Astrocyte (in vitro differentiated cells and primary cell): Measurements from ENCODE around the gene DEDD2. TPM values are rescaled to one million over a fixed set of nuclear protein-coding genes. Genes with fewer than 3 reads are reported as not detected.

Experiments used
- DNase-seq: peaks from one replicate; pipeline ENCODE4 v3.0.0-alpha.2; 2010; ENCODE audit warnings: low read depth
- FAIRE-seq: peaks from 2 replicates; lab custom pipeline; 2011; peaks lifted over from hg19 to GRCh38; lab: Jason Lieb, UNC
- H2AFZ ChIP-seq: 2 replicates; pipeline ENCODE4 v1.6.0; 2012; ENCODE audit warnings: low read depth, low read length, inconsistent platforms
- H3K27ac ChIP-seq: 2 replicates; pipeline ENCODE4 v1.5.1; 2011; ENCODE audit warnings: low read depth, low read length, inconsistent platforms
- H3K27me3 ChIP-seq: 2 replicates; pipeline ENCODE4 v1.6.0; 2011; ENCODE audit warnings: low read length, inconsistent platforms; ENCODE audit not compliant: insufficient read depth
- H3K36me3 ChIP-seq: 2 replicates; pipeline ENCODE4 v1.5.1; 2011; ENCODE audit warnings: low read length, inconsistent platforms; ENCODE audit not compliant: insufficient read depth
- H3K4me1 ChIP-seq: 2 replicates; pipeline ENCODE4 v1.5.1; 2011; ENCODE audit warnings: low read length, inconsistent platforms; ENCODE audit not compliant: insufficient read depth
- H3K4me2 ChIP-seq: 2 replicates; pipeline ENCODE4 v1.6.0; 2012; ENCODE audit warnings: low read length, inconsistent platforms
- H3K4me3 ChIP-seq: 2 replicates; pipeline ENCODE4 v1.5.1; 2011; ENCODE audit warnings: low read depth, mild to moderate bottlenecking, low read length, inconsistent platforms; ENCODE audit not compliant: insufficient read depth
- H3K79me2 ChIP-seq: 2 replicates; pipeline ENCODE4 v1.6.0; 2012; ENCODE audit warnings: mild to moderate bottlenecking, low read length, inconsistent platforms; ENCODE audit not compliant: insufficient read depth
- H3K9ac ChIP-seq: 2 replicates; pipeline ENCODE4 v1.6.0; 2012; ENCODE audit warnings: mild to moderate bottlenecking, low read length, inconsistent platforms
- H3K9me3 ChIP-seq: 2 replicates; pipeline ENCODE4 v1.5.1; 2012; ENCODE audit warnings: low read depth, mild to moderate bottlenecking, low read length, inconsistent platforms; ENCODE audit not compliant: insufficient read depth
- H4K20me1 ChIP-seq: 2 replicates; pipeline ENCODE4 v1.6.0; 2012; ENCODE audit warnings: low read length, inconsistent platforms; ENCODE audit not compliant: insufficient read depth
- H3K27ac Mint-ChIP-seq: one replicate; pipeline ENCODE4 v1.8.0; 2021; ENCODE audit warnings: mild to moderate bottlenecking, mixed read lengths; ENCODE audit not compliant: unreplicated experiment
- H3K27me3 Mint-ChIP-seq: one replicate; pipeline ENCODE4 v1.8.0; 2021; ENCODE audit warnings: low read depth, mixed read lengths; ENCODE audit not compliant: unreplicated experiment
- H3K36me3 Mint-ChIP-seq: one replicate; pipeline ENCODE4 v1.8.0; 2021; ENCODE audit warnings: low read depth, mixed read lengths; ENCODE audit not compliant: unreplicated experiment
- H3K4me1 Mint-ChIP-seq: one replicate; pipeline ENCODE4 v1.8.0; 2021; ENCODE audit warnings: low read depth, mixed read lengths; ENCODE audit not compliant: unreplicated experiment
- H3K4me3 Mint-ChIP-seq: one replicate; pipeline ENCODE4 v1.8.0; 2021; ENCODE audit warnings: mild to moderate bottlenecking, moderate library complexity, mixed read lengths; ENCODE audit not compliant: unreplicated experiment
- H3K9me3 Mint-ChIP-seq: one replicate; pipeline ENCODE4 v1.8.0; 2021; ENCODE audit warnings: mild to moderate bottlenecking, mixed read lengths; ENCODE audit not compliant: unreplicated experiment
- CTCF ChIP-seq: IDR thresholded peaks from 2 replicates; pipeline ENCODE4 v1.5.1; 2011; ENCODE audit warnings: low read depth, mild to moderate bottlenecking, inconsistent platforms, low read length, moderate library complexity; ENCODE audit not compliant: insufficient read depth
- EZH2 ChIP-seq: IDR thresholded peaks from 2 replicates; pipeline ENCODE4 v1.6.1; 2012; ENCODE audit warnings: mild to moderate bottlenecking, low read length, inconsistent platforms; ENCODE audit not compliant: insufficient read depth
- total RNA-seq: library from RNA; stranded (reverse); gene quantifications from 2 replicates; pipeline ENCODE4 v1.2.1, GENCODE V29; 2021

Gene DEDD2
- total RNA-seq, 1 donor from 2014 or later, result 26.1 TPM

GRCh38 chr19:42251572-42252358 lies 34.3 kb upstream of the DEDD2 start:
- H3K79me2 ChIP-seq, result peaks cover 67% of the 10 kb centered on the region
- H3K9ac ChIP-seq, result peak overlapping the region; percentile 92

GRCh38 chr19:42250666-42251531 lies 33.4 kb upstream of the DEDD2 start:
- H3K27me3 Mint-ChIP-seq, result no peaks in the 10 kb centered on the region
- H3K27ac Mint-ChIP-seq, result peak overlapping the region; percentile 77
- no peak for FAIRE-seq
- H3K4me3 ChIP-seq, result peak overlapping the region; percentile 21
- peaks cover 3% of the 10 kb centered on the region for H3K9me3 Mint-ChIP-seq
- H4K20me1 ChIP-seq, result peaks cover 58% of the 10 kb centered on the region
- no peak for DNase-seq
- H3K9me3 ChIP-seq, result no peaks in the 10 kb centered on the region
- H3K27ac ChIP-seq, result peak overlapping the region; percentile 68
- peaks cover 13% of the 10 kb centered on the region for H3K36me3 ChIP-seq
- H3K4me1 ChIP-seq, result peaks cover 38% of the 10 kb centered on the region
- no peak overlapping the region for H2AFZ ChIP-seq
- H3K79me2 ChIP-seq, result peaks cover 67% of the 10 kb centered on the region
- no peaks in the 10 kb centered on the region for H3K27me3 ChIP-seq
- H3K4me1 Mint-ChIP-seq, result peaks cover 26% of the 10 kb centered on the region
- peaks cover 6% of the 10 kb centered on the region for H3K36me3 Mint-ChIP-seq
- peak overlapping the region; percentile 99 for H3K4me2 ChIP-seq
- H3K4me3 Mint-ChIP-seq, result peak overlapping the region; percentile 66
- H3K9ac ChIP-seq, result peak overlapping the region; percentile 92
- TF ChIP-seq CTCF, result no peak
- no peak for TF ChIP-seq EZH2

More at GRCh38 chr19:42251572-42252358, 34.3 kb upstream of the DEDD2 start:
- Histone ChIP-seq H4K20me1 (peaks cover 52% of the 10 kb centered on the region), H3K4me2 (peak overlapping the region; percentile 99), H2AFZ (no peak overlapping the region), H3K36me3 (peaks cover 10% of the 10 kb centered on the region), H3K9me3 (no peaks in the 10 kb centered on the region), H3K4me1 (peaks cover 37% of the 10 kb centered on the region), H3K27me3 (no peaks in the 10 kb centered on the region), H3K4me3 (peak overlapping the region; percentile 35), H3K27ac (peak overlapping the region; percentile 68)
- TF ChIP-seq EZH2 (no peak), CTCF (no peak)
- DNase-seq (no peak), FAIRE-seq (no peak)
- H3K9me3 Mint-ChIP-seq, result peaks cover 3% of the 10 kb centered on the region
- peaks cover 21% of the 10 kb centered on the region for H3K4me1 Mint-ChIP-seq
- H3K36me3 Mint-ChIP-seq, result peaks cover 6% of the 10 kb centered on the region
- peak overlapping the region; percentile 96 for H3K27ac Mint-ChIP-seq
- no peaks in the 10 kb centered on the region for H3K27me3 Mint-ChIP-seq
- peak overlapping the region; percentile 96 for H3K4me3 Mint-ChIP-seq
